GM13976 (cell line): ENCODE results near the gene ARMH2.

Source experiments
- DNase-seq: peaks from one replicate; pipeline ENCODE4 v3.0.0; 2012; ENCODE audit warnings: low spot score
- CTCF ChIP-seq: IDR thresholded peaks from 2 replicates; pipeline ENCODE4 v1.5.1; 2012; ENCODE audit warnings: borderline replicate concordance, mild to moderate bottlenecking; ENCODE audit not compliant: insufficient read depth; ENCODE audit errors: extremely low read depth, missing control alignments, control extremely low read depth
- in situ Hi-C: fragments of 300-500 bp; cut with MboI; formaldehyde crosslinking; loops from one replicate; pipeline ENCODE4 v1.12.0; 2022; ENCODE audit warnings: low sequenced_read_pairs, mixed read lengths, inconsistent platforms; ENCODE audit not compliant: unreplicated experiment

The ARMH2 gene

GRCh38 chr6:24831771-24832716 lies 33.3 kb upstream of the ARMH2 start:
- no peak for TF ChIP-seq CTCF
- DNase-seq = no peak
- in situ Hi-C loops = no loop called here

GRCh38 chr6:24829657-24830056 lies 30.9 kb upstream of the ARMH2 start:
- in situ Hi-C loops = no loop called here

GRCh38 chr6:24827970-24828369 lies 29.3 kb upstream of the ARMH2 start:
- TF ChIP-seq CTCF = no peak
- in situ Hi-C loops = no loop called here

More at GRCh38 chr6:24829657-24830056, 30.9 kb upstream of the ARMH2 start:
- no peak for DNase-seq
- no peak for TF ChIP-seq CTCF

GRCh38 chr6:24827162-24827561 lies 28.4 kb upstream of the ARMH2 start:
- in situ Hi-C loops = no loop called here
- DNase-seq = no peak
- TF ChIP-seq CTCF = no peak

More at GRCh38 chr6:24827970-24828369, 29.3 kb upstream of the ARMH2 start:
- no peak for DNase-seq

GRCh38 chr6:24825130-24825630 lies 26.5 kb upstream of the ARMH2 start:
- in situ Hi-C loops = no loop called here
- no peak for TF ChIP-seq CTCF
- DNase-seq = no peak

- in situ Hi-C loops = no loop called here
- no peak for TF ChIP-seq CTCF
- DNase-seq = no peak
These were observed 25.6 kb upstream of the ARMH2 start for GRCh38 chr6:24824142-24824938.
